HCT116 (cell line): ENCODE results near the gene SIX5. TPM values are rescaled to one million over a fixed set of nuclear protein-coding genes. Genes with fewer than 3 reads are reported as not detected.

Experiments
- ATAC-seq: fragments of 200-7000 bp; cut with Tn5 transposase; 2 replicates; pipeline ENCODE4 v1.9.1; 2020; ENCODE audit warnings: mild to moderate bottlenecking, moderate library complexity
- BruUV-seq: library from RNA; stranded (reverse); fragments of 400-500 nt; replicated peaks from 2 replicates; lab custom pipeline; 2021; lab: Mats Ljungman, UMichigan
- CTCF ChIA-PET: fragments of 300-600 bp; sonication (Branson Sonifier 250); formaldehyde crosslinking; loops from one replicate; lab custom pipeline; 2021; ENCODE audit warnings: antibody characterized with exemption; lab: Charles Lee
- POLR2A ChIA-PET: fragments of 300-600, 350-600 bp; sonication (Branson Sonifier 250); formaldehyde crosslinking; loops from one replicate; lab custom pipeline; 2021; ENCODE audit warnings: antibody characterized with exemption; lab: Charles Lee
- RAD21 ChIA-PET, 2 experiments: fragments of 300-600 bp; sonication (Branson Sonifier 250); formaldehyde crosslinking; loops; one replicate each; lab custom pipeline; 2023; ENCODE audit warnings: low total read pairs in 2 of 2; ENCODE audit not compliant: uncharacterized antibody in 2 of 2, unreplicated experiment in 2 of 2, low non-redundant PET in 1 of 2; lab: Charles Lee
- DNase-seq: peaks from one replicate; pipeline ENCODE4 v3.0.0-alpha.2; 2010; ENCODE audit warnings: low read depth, low spot score
- H2AFZ ChIP-seq: fragments of 200-600 bp; shearing (Covaris generic), sonication (generic); 2 replicates; pipeline ENCODE4 v1.6.1; 2017; ENCODE audit warnings: low read depth, mixed run types, mixed read lengths, antibody characterized with exemption, low read length; ENCODE audit not compliant: poor library complexity, severe bottlenecking
- H3K27ac ChIP-seq: 2 replicates; pipeline ENCODE4 v1.5.1; 2012; ENCODE audit warnings: low read depth, low read length
- H3K27me3 ChIP-seq: fragments of 200-600 bp; sonication (generic); 2 replicates; pipeline ENCODE4 v1.6.1; 2016; ENCODE audit warnings: mixed run types, low read length, mixed read lengths; ENCODE audit not compliant: insufficient read depth
- H3K36me3 ChIP-seq, 2 experiments: fragments of 200-500 bp in 1 of 2; fragments of 200-600 bp in 1 of 2; sonication (Bioruptor generic) in 1 of 2; sonication (generic) in 1 of 2; 2 replicates each; pipeline versions ENCODE4 v1.5.1 to v1.6.1; 2014 to 2016; ENCODE audit warnings: low read length in 2 of 2, inconsistent platforms in 1 of 2, mixed read lengths in 1 of 2, mixed run types in 1 of 2; ENCODE audit not compliant: insufficient read depth in 2 of 2, control insufficient read depth in 1 of 2
- H3K4me1 ChIP-seq, 2 experiments: fragments of 200-600 bp in 1 of 2; sonication (generic) in 1 of 2; 2 replicates each; pipeline versions ENCODE4 v1.5.1 to v1.6.1; 2012 to 2017; ENCODE audit warnings: low read length in 2 of 2, inconsistent platforms in 1 of 2, mild to moderate bottlenecking in 1 of 2, mixed read lengths in 1 of 2, mixed run types in 1 of 2, moderate library complexity in 1 of 2; ENCODE audit not compliant: insufficient read depth in 2 of 2, control insufficient read depth in 1 of 2
- H3K4me2 ChIP-seq: fragments of 200-600 bp; sonication (generic); 2 replicates; pipeline ENCODE4 v1.6.1; 2017; ENCODE audit warnings: mixed run types, low read length, mixed read lengths
- H3K4me3 ChIP-seq, 2 experiments: fragments of 200-600 bp in 1 of 2; sonication (generic) in 1 of 2; replicated peaks in 1 of 2; 2 replicates each; pipeline ENCODE4 v1.5.1; 2011 to 2016; ENCODE audit warnings: low read length in 2 of 2, control low read depth in 1 of 2, low read depth in 1 of 2, mild to moderate bottlenecking in 1 of 2, mixed read lengths in 1 of 2, mixed run types in 1 of 2
- H3K79me2 ChIP-seq: fragments of 200-600 bp; sonication (generic); 2 replicates; pipeline ENCODE4 v1.6.1; 2017; ENCODE audit warnings: mild to moderate bottlenecking, mixed run types, low read length, moderate library complexity, mixed read lengths; ENCODE audit not compliant: insufficient read depth
- H3K9ac ChIP-seq: fragments of 200-600 bp; sonication (generic); 2 replicates; pipeline ENCODE4 v1.6.1; 2016; ENCODE audit warnings: low read length, mixed read lengths
- H3K9me2 ChIP-seq: fragments of 200-600 bp; sonication (generic), shearing (Covaris generic); 2 replicates; pipeline ENCODE4 v1.6.1; 2017; ENCODE audit warnings: mixed run types, mild to moderate bottlenecking, moderate library complexity; ENCODE audit not compliant: insufficient read depth
- H3K9me3 ChIP-seq, 2 experiments: fragments of 200-500 bp in 1 of 2; fragments of 200-600 bp in 1 of 2; sonication (Bioruptor generic) in 1 of 2; sonication (generic) in 1 of 2; 2 replicates each; pipeline ENCODE4 v1.6.1; 2014 to 2017; ENCODE audit warnings: low read length in 2 of 2, mixed read lengths in 2 of 2, inconsistent platforms in 1 of 2, low read depth in 1 of 2, mild to moderate bottlenecking in 1 of 2, mixed run types in 1 of 2, moderate library complexity in 1 of 2; ENCODE audit not compliant: control insufficient read depth in 1 of 2, insufficient read depth in 1 of 2
- H4K20me1 ChIP-seq: fragments of 200-600 bp; sonication (generic), shearing (Covaris generic); 2 replicates; pipeline ENCODE4 v1.6.1; 2017; ENCODE audit warnings: mixed run types, mild to moderate bottlenecking, moderate library complexity; ENCODE audit not compliant: insufficient read depth
- CBX3 ChIP-seq: IDR thresholded peaks from 2 replicates; pipeline ENCODE4 v1.6.1; 2012; ENCODE audit warnings: low read depth
- CEBPB ChIP-seq: IDR thresholded peaks from 2 replicates; pipeline ENCODE4 v1.6.1; 2012; ENCODE audit warnings: low read depth
- FOSL1 ChIP-seq: IDR thresholded peaks from 2 replicates; pipeline ENCODE4 v1.6.1; 2012; ENCODE audit warnings: low read depth
- MAX ChIP-seq: IDR thresholded peaks from 2 replicates; pipeline ENCODE4 v1.6.1; 2012
- POLR2A ChIP-seq: IDR thresholded peaks from 2 replicates; pipeline ENCODE4 v1.7.0; 2011; ENCODE audit warnings: borderline replicate concordance; ENCODE audit not compliant: insufficient read depth, insufficient read length; ENCODE audit errors: extremely low read depth
- POLR2AphosphoS5 ChIP-seq: IDR thresholded peaks from 2 replicates; pipeline ENCODE4 v1.6.1; 2011; ENCODE audit warnings: mild to moderate bottlenecking, low read depth, low read length, moderate library complexity
- SP1 ChIP-seq: IDR thresholded peaks from 2 replicates; pipeline ENCODE4 v1.6.1; 2012; ENCODE audit warnings: low read depth
- intact Hi-C: fragments of 100-400 bp; cut with micrococcal nuclease; formaldehyde crosslinking; loops from 2 replicates; pipeline ENCODE4 v1.10.0; 2022
- total RNA-seq: library from RNA; stranded (reverse); gene quantifications from one replicate; pipeline ENCODE4 v1.2.1, GENCODE V29; 2021; ENCODE audit not compliant: unreplicated experiment

SIX5 gene
- total RNA-seq, 1 experiment from 2014 or later: 18.3 TPM

GRCh38 chr19:45739498-45740439, 29.3 kb downstream of the SIX5 start:
- Histone ChIP-seq H3K27me3 (no peaks in the 10 kb centered on the region), H2AFZ (peak overlapping the region; percentile 73), H3K36me3 (no peaks in the 10 kb centered on the region), H3K27ac (no peak overlapping the region; the same call in 1 of the 2 replicates), H4K20me1 (no peaks in the 10 kb centered on the region), H3K79me2 (no peaks in the 10 kb centered on the region), H3K9ac (peak overlapping the region; percentile 31; the same call in 1 of the 2 replicates), H3K4me2 (peak overlapping the region; percentile 43), H3K4me3 (peak overlapping the region; percentile 19 to 33), H3K9me2 (no peaks in the 10 kb centered on the region), H3K4me1 (peaks cover 4 to 27% of the 10 kb centered on the region in 2 experiments; a peak in 3 of 4 replicates), H3K9me3 (no peaks in the 10 kb centered on the region)
- ChIA-PET CTCF (interaction anchor here (0.7 to 2.3 kb wide), 3 partner anchors 23 to 46 kb away, joined by 3 to 6 read pairs (median 3); partner anchors contain the start of gene SIX5), POLR2A (interaction anchor here (0.6 to 1.3 kb wide), 3 partner anchors 9 to 16 kb away, joined by 3 to 6 read pairs (median 3); partner anchors contain the start of gene FBXO46), RAD21 (no interaction called here)
- intact Hi-C loops: no loop called here
- DNase-seq (peak; percentile 60), ATAC-seq (peak; percentile 78)
- TF ChIP-seq POLR2AphosphoS5 (no peak), SP1 (peak; percentile 48; the same call in 1 of the 2 replicates), CEBPB (no peak), POLR2A (peak; percentile 67), MAX (peak; percentile 39), FOSL1 (no peak), CBX3 (no peak)
- BruUV-seq: TSS peak; percentile 97
